Muscle of arm (tissue), 14 donors: ENCODE data around the gene PARG. TPM values are rescaled to one million over a fixed set of nuclear protein-coding genes. Genes with fewer than 3 reads are reported as not detected.
"Not testable (repeated sequence)": the region's sequence is repeated elsewhere in the genome, so short reads cannot be mapped to it uniquely, and the experiment has no call there.

Experiments
- DNase-seq: peaks from one replicate; pipeline ENCODE4 v3.0.0-alpha.2; 2013
- long read RNA-seq, 11 donors: transcript quantifications; one replicate each; lab custom pipeline, GENCODE V29; 2026
- polyA plus RNA-seq, 12 donors: library from polyadenylated mRNA; unstranded; fragments of 120-200 nt; gene quantifications; one replicate each; pipeline ENCODE4 v1.2.1, GENCODE V29; 2013; ENCODE audit not compliant: insufficient read length in 12 of 12

The PARG gene
- polyA plus RNA-seq: 10 to 100 TPM in 11 of 12 donors, not detected in 1; 17.7 to 25.2 (median 20.6) TPM
- long read RNA-seq, donor 1, partial matches to known transcripts: 13 of 13 reads
- long read RNA-seq, donor 1, other reads (novel, unspliced or antisense): 0 of 13 reads
- long read RNA-seq, donor 2: 0 reads
- long read RNA-seq, donor 3, partial matches to known transcripts: 5 of 5 reads
- long read RNA-seq, donor 3, other reads (novel, unspliced or antisense): 0 of 5 reads
- long read RNA-seq, donor 4: 0 reads
- long read RNA-seq, donor 5: 0 reads
- long read RNA-seq, donor 6: 0 reads
- long read RNA-seq, donor 7: 0 reads
- long read RNA-seq, donor 8: 0 reads
- long read RNA-seq, donor 9: 0 reads
- long read RNA-seq, donor 10: 0 reads
- long read RNA-seq, donor 11, partial matches to known transcripts: 17 of 17 reads
- long read RNA-seq, donor 11, other reads (novel, unspliced or antisense): 0 of 17 reads

DNA sequence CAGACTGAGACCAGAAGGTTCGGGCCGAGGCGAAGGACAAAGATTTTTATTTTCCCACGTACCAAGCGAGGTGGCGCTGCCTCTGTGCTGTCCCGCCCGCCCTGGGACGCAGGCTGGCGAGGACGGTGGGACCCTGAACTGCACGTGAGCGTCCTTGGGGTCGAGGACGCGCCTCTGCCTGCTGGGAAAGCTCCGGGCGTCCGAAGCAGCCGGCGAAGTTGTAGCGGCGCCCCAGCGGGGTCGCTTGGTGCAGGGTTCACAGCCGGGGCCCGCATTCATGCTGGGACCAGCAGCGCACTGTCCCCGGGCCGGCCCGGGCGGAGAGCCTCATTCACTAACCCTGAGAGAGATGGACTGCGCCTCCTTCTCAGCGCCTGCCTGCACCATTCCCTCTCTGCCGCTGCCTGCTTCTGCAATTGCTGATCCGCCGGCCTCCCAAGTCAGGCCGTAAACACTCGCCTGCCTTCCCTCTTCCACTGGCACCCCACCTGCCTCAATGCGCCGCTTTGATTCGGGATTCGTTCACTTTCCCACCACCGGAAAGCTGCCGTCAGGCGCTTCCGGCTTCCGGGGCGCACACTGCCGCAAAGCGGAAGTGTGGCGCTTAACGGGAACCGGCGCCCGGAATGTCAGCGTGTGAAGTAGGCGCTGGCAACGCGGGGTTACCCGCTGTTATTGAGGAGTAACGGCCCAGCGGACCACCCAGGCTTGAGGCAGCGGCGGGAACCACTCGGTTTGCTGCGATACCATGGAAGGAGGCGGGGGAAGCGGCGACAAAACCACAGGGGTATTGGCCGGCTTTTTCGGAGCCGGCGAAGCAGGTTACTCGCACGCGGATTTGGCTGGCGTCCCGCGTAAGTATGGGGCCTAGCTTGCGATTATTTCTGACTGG, at the start of gene PARG, which contains the start of gene TIMM23B:
Gene PARG, minus strand, starts transcription at position 581 of the 892 bp plus-strand sequence. Its CDS starts 302 bp downstream, at position 279.
Gene TIMM23B, plus strand, starts transcription at position 607 of the 892 bp plus-strand sequence. Its CDS starts 142 bp downstream, at position 749.
- peak; percentile 74 for DNase-seq

DNA sequence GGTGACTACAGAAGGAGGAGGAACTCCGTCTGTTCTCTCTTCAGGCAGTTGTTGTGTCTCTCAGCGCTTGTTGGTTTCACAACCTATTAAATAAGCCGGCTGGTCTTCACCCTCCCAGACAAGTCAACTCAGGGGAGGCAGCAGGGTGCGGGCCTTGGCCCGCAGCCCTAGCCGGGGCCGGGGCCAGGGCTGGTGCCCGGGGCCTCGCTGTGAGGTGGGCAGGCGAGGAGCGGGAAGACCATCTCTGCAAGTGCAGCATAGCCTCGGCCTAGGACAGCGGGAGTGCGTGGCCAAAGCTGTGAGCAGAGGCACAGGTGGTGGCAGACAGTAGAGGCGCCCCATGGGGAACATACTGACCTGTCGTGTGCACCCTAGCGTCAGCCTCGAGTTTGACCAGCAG, 46.5 kb upstream of the PARG start, which contains the start of gene AGAP6:
Gene AGAP6, plus strand, starts transcription at position 31 of the 400 bp plus-strand sequence. Its CDS starts 310 bp downstream, at position 341.
- not testable (repeated sequence) for DNase-seq

DNA sequence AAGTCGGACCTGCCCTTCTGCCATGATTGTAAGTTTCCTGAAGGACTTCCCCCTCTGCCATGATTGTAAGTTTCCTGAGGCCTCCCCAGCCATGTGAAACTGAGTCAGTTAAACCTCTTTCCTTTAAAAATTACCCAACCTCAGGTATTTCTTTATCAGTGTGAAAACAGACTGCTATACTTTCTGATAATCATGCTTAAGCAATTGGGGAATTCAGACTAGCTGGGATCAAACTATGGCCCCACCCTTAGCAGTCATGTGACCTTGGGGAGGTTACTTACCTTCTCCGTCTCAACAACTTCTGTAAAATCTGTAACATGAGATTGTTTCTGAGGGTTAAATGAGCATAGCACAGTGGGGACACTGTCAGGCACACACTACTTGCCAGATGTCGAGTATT, 45.4 kb upstream of the PARG start:
- DNase-seq: not testable (repeated sequence)

DNA sequence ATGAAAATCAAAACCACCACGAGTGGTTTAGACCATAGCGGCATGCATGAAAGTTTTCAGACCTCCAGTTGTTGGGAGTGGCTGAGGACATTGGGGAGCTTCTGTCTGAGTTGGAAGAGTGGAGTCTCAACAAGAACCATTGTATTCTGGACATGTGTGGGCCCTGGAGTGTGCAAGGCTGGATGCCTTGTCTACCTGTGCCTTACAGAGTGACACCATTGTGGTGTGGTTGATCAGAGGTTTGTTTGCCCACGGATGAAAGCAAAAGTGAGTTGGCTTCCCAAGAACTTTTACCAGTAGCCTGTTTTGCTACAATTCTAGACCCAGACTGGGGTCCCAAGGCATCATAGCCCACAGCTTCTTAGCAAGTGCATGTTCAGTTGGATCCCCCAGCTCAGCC, 35.9 kb upstream of the PARG start:
- not testable (repeated sequence) for DNase-seq

DNA sequence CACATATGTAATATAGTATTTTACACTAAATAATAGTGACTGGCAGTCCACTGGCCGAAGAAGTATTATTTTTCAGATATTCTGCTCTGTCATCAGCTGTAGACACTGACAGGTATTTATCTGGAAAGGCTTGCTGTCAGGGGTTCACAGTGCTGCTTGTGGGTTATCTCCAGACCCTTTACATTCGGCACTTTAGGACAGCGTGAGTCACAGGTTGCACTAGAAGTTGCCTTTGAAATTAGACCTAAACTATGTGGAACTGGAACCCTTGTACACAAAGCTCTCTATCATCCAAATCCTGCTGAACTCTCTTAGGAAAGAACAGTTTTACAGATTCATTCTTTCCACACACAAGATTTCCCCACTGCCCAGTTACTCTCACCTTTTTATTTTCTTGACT, 30.3 kb upstream of the PARG start:
- not testable (repeated sequence) for DNase-seq

DNA sequence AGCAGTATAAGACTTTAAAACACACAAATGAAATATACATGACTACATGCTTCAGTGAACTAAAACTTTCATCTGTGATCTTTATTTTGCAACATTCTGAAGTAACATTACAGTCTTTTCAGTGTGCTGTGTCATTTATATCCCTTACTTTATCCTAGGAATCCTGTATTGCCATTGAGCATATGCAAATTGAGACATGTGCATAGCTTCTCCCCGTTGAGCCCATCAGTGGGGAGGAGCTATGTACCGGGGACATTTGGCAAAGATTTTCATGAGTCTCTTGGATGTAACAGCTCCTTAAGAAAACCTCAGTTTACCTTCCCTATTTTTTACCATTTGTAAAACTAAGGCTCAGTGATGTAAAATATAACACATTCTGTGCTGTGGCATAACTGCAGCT, 29.6 kb upstream of the PARG start:
- not testable (repeated sequence) for DNase-seq

DNA sequence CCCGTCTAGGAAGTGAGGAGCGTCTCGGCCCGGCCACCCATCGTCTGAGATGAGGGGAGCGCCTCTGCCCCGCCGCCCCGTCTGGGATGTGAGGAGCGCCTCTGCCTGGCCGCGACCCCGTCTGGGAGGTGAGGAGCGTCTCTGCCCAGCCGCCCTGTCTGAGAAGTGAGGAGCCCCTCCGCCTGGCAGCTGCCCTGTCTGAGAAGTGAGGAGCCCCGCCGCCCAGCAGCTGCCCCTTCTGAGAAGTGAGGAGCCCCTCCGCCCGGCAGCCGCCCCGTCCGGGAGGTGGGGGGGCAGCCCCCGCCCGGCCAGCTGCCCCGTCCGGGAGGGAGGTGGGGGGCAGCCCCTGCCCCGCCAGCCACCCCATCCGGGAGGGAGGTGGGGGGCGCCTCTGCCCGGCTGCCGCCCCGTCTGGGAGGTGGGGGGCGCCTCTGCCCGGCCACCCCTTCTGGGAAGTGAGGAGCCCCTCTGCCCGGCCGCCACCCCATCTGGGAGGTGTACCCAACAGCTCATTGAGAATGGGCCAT, 28.6 kb upstream of the PARG start:
- DNase-seq: not testable (repeated sequence)

DNA sequence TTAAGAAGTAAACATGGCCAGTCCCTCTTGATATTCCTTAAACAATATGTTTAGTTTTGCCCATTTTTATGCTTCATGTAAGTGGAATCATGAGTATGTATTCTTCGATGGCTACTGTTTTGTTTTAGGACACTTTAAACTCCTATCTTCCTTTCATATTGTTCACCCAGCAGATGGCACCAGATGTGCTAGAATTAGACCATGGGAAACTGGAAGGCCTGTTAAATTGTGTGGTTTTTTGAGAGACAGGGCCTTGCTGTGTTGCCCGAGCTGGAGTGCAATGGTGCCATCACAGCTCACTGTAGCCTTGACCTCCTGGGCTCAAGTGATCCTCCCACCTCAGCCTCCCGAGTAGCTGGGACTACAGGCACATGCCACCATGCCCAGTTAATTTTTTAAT, 11.3 kb upstream of the PARG start:
- not testable (repeated sequence) for DNase-seq

DNA sequence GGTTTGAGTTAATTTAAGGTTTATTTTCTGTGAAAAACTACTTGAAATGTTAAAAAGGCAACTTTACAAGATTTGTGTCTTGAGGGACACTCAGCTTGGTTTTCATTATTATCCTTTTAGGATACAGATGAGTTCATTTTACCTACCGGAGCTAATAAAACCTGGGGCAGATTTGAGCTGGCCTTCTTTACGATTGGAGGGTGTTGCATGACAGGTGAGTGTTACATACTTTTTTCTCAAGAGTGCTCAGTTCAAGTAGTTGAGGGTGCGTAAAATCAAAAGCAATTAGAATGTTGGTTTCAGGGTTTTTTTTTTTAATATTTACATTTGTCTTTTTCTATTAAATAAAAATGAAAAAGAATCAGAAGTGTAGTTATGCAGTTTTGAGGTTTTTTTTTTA, 10.2 kb upstream of the PARG start:
- not testable (repeated sequence) for DNase-seq

DNA sequence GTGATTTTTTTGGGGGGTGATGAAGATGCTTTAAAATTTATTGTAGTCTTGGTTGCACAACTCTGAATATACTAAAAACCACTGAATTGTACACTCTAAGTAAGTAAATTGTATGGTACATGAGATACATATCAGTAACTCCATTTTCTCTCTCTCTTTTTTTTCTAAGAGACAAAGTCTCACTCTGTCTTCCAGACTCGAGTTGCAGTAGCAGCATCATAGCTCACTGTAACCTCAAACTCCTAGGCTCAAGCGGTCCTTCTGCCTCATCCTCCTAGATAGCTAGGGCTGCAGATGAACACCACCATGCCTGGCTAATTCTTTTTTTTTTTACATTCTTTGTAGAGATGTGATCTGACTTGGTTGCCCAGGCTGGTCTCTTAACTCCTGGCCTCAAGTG, 6.9 kb upstream of the PARG start:
- DNase-seq: not testable (repeated sequence)

DNA sequence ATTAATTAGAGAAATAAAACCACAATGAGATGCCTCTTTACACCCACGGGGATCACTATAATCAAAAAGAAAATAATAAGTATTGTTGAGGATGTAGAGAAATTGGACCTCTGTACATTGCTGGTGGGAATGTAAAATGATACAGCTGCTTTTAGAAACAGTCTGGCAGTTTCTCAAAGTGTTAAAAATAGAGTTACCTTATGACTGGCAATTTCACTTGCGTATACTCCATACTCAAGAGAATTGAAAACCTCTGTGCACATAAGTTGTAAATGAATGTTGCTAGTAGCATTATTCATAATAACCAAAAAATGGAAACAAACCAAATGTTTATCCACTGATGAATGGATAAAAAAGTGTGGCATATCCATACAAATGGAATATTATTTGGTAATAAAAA, 6.3 kb upstream of the PARG start:
- DNase-seq: not testable (repeated sequence)

DNA sequence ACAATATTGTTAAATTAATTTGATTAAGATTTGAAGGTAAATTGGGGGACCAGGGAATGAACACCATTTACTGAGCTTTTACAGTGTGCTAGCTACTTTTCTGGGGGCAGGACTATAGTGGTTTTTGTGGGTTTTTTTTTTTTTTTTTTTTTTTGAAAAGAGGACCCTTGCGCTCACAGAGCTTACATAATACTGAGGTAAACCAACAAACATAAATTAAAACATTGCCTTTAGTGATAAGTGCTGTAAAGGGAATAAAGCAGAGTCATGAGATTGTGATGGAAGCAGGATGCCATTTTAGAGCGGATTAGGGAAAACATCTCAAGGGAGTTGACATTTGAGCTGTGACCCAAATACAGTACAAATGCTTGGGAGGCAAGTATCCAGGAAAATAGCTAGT, 1.8 kb upstream of the PARG start:
- not testable (repeated sequence) for DNase-seq

DNA sequence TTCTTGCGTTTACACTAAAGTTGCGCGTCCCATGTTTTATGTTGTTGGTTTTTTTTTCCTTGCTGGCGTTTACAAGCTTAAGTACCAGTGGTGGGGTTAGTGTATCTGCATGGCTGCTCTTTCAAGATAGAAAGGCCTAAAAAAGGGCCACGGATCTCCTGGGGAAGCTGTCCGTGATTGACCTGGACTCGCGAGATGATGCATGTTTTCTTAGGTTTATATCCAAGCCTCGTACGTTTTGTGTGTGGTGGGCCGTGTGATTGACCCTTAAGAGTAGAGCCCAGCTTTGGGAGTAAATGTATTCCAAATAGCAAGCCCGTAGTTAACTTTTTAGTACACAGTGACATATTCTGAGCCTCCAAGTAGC, 495 bp upstream of the PARG start:
- DNase-seq: peak; percentile 1

DNA sequence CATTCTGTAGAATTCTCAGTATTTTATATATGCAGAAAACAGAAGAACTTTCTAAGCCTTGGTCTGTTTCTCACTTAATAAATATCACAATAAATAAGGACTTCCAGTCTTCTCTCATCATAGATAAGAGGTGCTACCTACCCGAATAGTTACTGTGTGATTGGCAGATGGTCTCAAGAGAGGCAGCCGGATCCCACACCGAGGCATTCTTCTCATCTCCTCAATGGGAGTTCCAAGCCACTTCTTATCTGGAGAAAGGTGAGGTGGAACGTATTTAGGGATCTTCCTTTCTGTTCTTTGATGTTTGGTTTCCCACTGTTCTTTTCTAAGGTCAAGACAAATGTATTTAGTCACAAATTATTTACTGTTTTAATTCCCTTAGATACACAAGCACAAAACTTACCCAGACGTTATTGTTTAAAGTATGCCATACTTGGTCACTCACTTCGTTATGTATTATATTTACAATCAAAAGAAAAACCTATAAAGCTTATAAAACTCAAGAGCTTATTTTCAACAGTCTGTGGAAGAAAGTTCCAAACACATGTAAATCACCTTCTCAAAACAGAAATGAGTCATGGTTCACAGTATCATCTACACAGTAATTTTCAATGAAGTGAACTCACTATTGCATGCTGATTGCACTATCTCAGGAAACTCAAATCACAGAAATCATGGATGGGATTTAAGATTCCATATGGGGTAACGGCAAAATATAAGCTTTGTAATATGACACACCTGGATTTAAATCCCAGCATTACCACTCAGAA, 9.7 kb downstream of the PARG start:
- DNase-seq: not testable (repeated sequence)

DNA sequence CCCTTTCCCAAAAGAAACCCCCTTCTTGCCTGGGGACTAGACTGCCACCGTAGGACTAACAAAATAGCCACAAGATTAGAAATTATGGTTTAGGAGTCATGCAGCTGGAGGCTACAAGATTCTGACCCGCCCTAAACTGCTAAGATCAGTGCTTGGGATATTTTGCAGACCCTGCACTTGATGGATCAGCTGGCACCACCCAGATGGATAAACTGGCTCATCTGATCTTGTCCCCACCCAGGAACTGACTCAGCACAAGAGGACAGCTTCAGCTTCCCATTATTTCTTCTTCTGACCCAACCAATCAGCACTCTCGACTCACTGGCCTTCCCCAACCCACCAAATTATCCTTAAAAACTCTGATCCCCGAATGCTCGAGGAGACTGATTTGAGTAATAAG, 10.6 kb downstream of the PARG start:
- not testable (repeated sequence) for DNase-seq

DNA sequence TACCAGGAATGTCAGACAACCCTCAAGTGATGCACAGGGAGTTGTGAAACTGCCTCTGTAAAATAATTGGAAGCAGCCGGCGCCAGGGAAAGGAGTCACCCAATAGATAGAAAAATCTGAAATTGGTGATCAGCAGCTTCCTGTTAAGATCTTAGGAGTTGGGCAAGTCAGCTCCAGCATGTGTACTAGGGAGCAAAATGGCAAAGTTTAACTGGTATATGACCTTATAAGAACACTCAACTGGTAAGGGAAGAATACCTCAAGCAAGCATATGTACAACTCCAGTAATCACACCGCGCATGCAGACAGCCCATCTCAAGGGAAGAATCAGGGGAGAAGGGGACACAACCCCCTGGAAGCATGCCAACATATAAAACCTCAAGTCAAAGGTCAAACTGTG, 18.3 kb downstream of the PARG start:
- DNase-seq: not testable (repeated sequence)

DNA sequence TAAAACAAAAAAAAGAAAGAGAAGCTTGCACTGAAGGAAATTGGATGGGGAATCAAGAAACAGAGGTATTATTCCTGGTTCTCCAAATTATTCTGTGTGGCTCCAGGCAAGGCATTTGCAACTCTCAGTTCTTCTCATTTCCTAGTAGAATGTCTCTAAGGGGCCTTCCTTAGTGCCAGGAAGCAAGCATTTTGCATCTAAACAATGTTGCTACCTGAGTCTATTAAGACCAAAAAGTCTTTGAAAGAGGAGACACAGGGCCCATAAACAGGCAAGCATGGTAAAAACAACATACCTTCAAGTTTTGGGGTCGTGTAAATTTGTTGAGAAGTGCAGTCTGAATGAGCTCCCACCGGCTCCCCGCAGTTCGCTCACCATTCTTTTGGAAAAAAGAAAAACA, 19.8 kb downstream of the PARG start:
- DNase-seq: not testable (repeated sequence)

DNA sequence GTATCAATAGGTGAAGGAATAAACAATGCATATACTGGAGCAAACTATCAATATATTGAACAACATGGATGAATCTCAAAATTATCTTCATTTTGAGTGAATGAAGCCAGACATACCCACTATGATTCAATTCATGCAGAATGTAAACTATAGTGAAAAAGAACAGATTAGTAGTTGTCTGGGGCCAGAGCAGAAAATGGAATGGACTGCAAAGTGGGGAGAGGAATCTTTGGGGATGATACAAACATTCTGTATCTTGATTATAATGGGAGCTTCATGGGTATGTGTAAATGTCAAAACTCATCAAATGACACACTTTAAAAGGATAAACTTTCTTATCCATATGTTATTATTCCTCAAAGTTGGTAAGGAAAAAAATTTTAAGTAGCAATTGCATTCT, 23.9 kb downstream of the PARG start:
- not testable (repeated sequence) for DNase-seq

DNA sequence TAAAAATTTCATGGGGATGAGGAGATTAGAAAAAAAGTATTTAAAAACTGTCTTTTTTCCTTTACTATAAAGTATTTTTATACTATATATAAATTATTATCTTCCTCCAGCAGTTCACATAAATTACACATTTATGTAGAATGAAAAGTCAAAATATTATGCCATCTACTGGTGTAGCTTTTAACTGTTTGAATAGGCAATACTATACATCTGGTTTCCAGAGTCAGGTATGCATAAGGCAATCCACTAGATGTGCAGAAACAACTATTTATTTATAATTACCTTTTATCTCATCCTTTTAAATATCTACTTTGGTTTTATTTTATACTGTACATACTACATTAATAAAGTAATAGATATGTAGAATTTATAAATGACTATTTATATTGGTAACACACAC, 25.4 kb downstream of the PARG start:
- not testable (repeated sequence) for DNase-seq

DNA sequence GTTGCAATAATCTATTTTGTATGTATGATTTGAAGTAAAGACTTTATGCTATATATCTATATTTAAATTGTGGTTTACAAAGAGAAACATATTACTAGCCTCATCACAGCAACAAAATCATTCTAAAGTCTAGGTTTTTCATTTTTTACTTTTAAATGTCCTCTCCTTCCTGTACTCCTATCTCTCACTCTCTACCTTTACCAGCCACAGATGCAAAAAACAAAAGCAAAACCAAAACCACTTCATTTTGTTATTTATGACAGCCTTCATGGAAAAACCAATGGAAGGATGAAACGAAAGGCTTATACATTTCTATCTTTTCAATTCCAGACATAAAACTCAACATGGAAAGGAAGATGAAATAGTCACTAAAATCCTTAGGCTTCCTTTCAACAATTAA, 31.5 kb downstream of the PARG start:
- DNase-seq: not testable (repeated sequence)
